LNCaP clone FGC (cell line): ENCODE results near the gene PEX11B.
"Not testable (repeated sequence)": the region's sequence is repeated elsewhere in the genome, so short reads cannot be mapped to it uniquely, and the experiment has no call there.

ENCODE experiments used
- DNase-seq: peaks from one replicate; pipeline ENCODE4 v3.0.0-alpha.2; 2011; ENCODE audit warnings: low read depth
- H3K4me3 ChIP-seq: 2 replicates; pipeline ENCODE4 v1.5.1; 2011; ENCODE audit warnings: mild to moderate bottlenecking, low read depth, low read length, control low read depth
- CTCF ChIP-seq: IDR thresholded peaks from 2 replicates; pipeline ENCODE4 v1.5.1; 2012; ENCODE audit warnings: mild to moderate bottlenecking; ENCODE audit not compliant: control insufficient read depth, insufficient read depth; ENCODE audit errors: extremely low read depth

The PEX11B gene

GRCh38 chr1:145926686-145927062, 8.2 kb upstream of the PEX11B start:
- no peak for TF ChIP-seq CTCF
- DNase-seq: no peak
- peak overlapping the region; percentile 98 for H3K4me3 ChIP-seq

GRCh38 chr1:145922266-145922665, 3.7 kb upstream of the PEX11B start:
- no peak for TF ChIP-seq CTCF
- no peak for DNase-seq
- no peak overlapping the region for H3K4me3 ChIP-seq

- DNase-seq, H3K4me3 ChIP-seq: not testable (repeated sequence)
Observed at GRCh38 chr1:145920297-145920696, 1.8 kb upstream of the PEX11B start.

GRCh38 chr1:145918992-145919939, 749 bp upstream of the PEX11B start:
- DNase-seq: peak; percentile 31

GRCh38 chr1:145917595-145917994, 922 bp downstream of the PEX11B start:
- peak overlapping the region; percentile 87 for H3K4me3 ChIP-seq
- DNase-seq: no peak
- TF ChIP-seq CTCF: no peak

More at GRCh38 chr1:145918992-145919939, 749 bp upstream of the PEX11B start:
- peak overlapping the region; percentile 87 for H3K4me3 ChIP-seq
- no peak for TF ChIP-seq CTCF

- TF ChIP-seq CTCF: no peak
- no peak overlapping the region for H3K4me3 ChIP-seq
- no peak for DNase-seq
Observed at GRCh38 chr1:145916745-145917144, 1.8 kb downstream of the PEX11B start.

- DNase-seq: no peak
- H3K4me3 ChIP-seq: no peak overlapping the region
- TF ChIP-seq CTCF: no peak
Observed at GRCh38 chr1:145912128-145912641, 6.3 kb downstream of the PEX11B start.
